GM12878 (cell line): ENCODE data around the gene ZSCAN22.

Experiments
- CTCF ChIP-seq, 3 experiments: IDR thresholded peaks in 2 of 3; conservative IDR thresholded peaks in 1 of 3; 2 replicates each; pipeline ENCODE4 v1.5.1; 2011; ENCODE audit warnings: low read depth in 3 of 3, low read length in 3 of 3, mild to moderate bottlenecking in 3 of 3, control low read depth in 2 of 3, moderate library complexity in 2 of 3, inconsistent platforms in 1 of 3, mixed read lengths in 1 of 3; ENCODE audit not compliant: control insufficient read depth in 2 of 3, insufficient read depth in 1 of 3; ENCODE audit errors: extremely low read depth in 1 of 3
- REST ChIP-seq: IDR thresholded peaks from 2 replicates; pipeline ENCODE4 v1.6.1; 2012; ENCODE audit warnings: mild to moderate bottlenecking, low read depth, low read length
- ZNF274 ChIP-seq: IDR thresholded peaks from one replicate; pipeline ENCODE4 v1.8.0; 2011; ENCODE audit not compliant: insufficient read length, insufficient read depth

GRCh38 chr19:58305932-58306323 lies 20.9 kb upstream of the ZSCAN22 start:
- TF ChIP-seq ZNF274, result no peak
- TF ChIP-seq REST, result no peak
- no peak for TF ChIP-seq CTCF (IDR thresholded peaks at IDR 0.05 in 2 of 3, conservative IDR thresholded peaks at IDR 0.05 in 1 of 3; ENCODE audit: control insufficient read depth in 2 of 3, extremely low read depth in 1 of 3, insufficient read depth in 1 of 3, low read depth in 3 of 3, low read length in 3 of 3)
